Activated naive CD8-positive, alpha-beta T cell treated with anti-CD3 and anti-CD28 coated beads, Interleukin-2, amount 10 ng/mL, durations not matched to agents 7 days and 5 days (primary cell): Measurements from ENCODE around the gene CDCA4. TPM values are rescaled to one million over a fixed set of nuclear protein-coding genes. Genes with fewer than 3 reads are reported as not detected.

Experiments
- ATAC-seq: fragments of 150-1000 bp; cut with Tn5 transposase; one replicate; pipeline ENCODE4 v1.10.0; 2021; ENCODE audit warnings: low read depth, moderate library complexity
- POLR2A ChIA-PET: fragments of 350-600 bp; sonication (Branson Sonifier 250); formaldehyde crosslinking; loops from one replicate; lab custom pipeline; 2021; ENCODE audit warnings: antibody characterized with exemption; lab: Charles Lee
- DNase-seq: peaks from one replicate; pipeline ENCODE4 v3.0.0; 2021
- H3K27ac Mint-ChIP-seq: one replicate; pipeline ENCODE4 v1.8.0; 2022; ENCODE audit warnings: mild to moderate bottlenecking, mixed read lengths
- H3K27me3 Mint-ChIP-seq: one replicate; pipeline ENCODE4 v1.8.0; 2022; ENCODE audit warnings: mild to moderate bottlenecking, moderate library complexity, mixed read lengths
- H3K36me3 Mint-ChIP-seq: one replicate; pipeline ENCODE4 v1.8.0; 2021; ENCODE audit warnings: mild to moderate bottlenecking, mixed read lengths
- H3K4me1 Mint-ChIP-seq: one replicate; pipeline ENCODE4 v1.8.0; 2021; ENCODE audit warnings: mixed read lengths
- H3K4me3 Mint-ChIP-seq: one replicate; pipeline ENCODE4 v1.8.0; 2022; ENCODE audit warnings: mild to moderate bottlenecking, moderate library complexity, mixed read lengths
- H3K9me3 Mint-ChIP-seq: one replicate; pipeline ENCODE4 v1.8.0; 2021; ENCODE audit warnings: mixed read lengths
- total RNA-seq, 2 experiments: library from RNA; stranded (reverse); gene quantifications; one replicate each; pipeline ENCODE4 v1.2.3, GENCODE V29; 2021

Gene CDCA4
- total RNA-seq, 2 experiments from 2014 or later = 51.7 to 53.3 TPM

DNA sequence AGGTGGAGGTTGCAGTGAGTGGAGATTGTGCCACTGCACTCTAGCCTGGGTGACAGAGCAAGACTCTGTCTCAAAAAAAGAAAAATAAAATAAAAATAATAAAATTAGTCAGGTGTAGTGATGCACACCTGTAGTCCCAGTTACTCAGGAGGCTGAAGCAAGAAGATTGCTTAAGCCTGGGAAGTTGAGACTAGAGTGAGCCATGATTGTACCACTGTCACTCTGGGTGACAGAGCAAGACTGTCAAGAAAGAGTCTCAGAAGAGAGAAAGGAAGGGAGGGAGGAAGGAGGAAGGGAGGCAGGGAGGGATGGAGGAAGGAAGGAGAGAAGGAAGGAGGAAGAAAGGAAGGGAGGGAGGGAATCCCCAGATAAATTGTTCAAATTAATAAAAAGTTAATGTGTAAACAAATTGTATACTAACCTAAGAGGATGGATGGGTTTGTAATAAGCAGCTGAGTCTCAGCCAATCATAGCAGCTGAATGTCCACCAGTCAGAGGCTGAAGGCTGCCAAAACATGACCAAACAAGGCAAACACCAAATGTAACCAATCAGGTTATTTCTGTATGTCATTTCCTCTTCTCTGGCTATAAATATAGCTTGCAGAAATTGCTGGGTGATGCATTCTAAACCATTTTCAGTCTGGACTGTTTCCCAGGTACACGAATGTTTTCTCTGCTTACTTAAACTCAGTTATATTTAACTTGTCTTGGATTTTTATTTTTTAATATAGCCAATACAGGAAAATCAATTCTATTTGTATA, 6.1 kb upstream of the CDCA4 start:
- H3K9me3 Mint-ChIP-seq = peaks cover 1% of the 10 kb centered on the region
- peaks cover 6% of the 10 kb centered on the region for H3K4me1 Mint-ChIP-seq
- ATAC-seq (peak; percentile 38), DNase-seq (no peak)
- POLR2A ChIA-PET = no interaction called here
- no peaks in the 10 kb centered on the region for H3K27me3 Mint-ChIP-seq
- H3K36me3 Mint-ChIP-seq = peaks cover 2% of the 10 kb centered on the region
- H3K4me3 Mint-ChIP-seq = no peak overlapping the region
- no peak overlapping the region for H3K27ac Mint-ChIP-seq

DNA sequence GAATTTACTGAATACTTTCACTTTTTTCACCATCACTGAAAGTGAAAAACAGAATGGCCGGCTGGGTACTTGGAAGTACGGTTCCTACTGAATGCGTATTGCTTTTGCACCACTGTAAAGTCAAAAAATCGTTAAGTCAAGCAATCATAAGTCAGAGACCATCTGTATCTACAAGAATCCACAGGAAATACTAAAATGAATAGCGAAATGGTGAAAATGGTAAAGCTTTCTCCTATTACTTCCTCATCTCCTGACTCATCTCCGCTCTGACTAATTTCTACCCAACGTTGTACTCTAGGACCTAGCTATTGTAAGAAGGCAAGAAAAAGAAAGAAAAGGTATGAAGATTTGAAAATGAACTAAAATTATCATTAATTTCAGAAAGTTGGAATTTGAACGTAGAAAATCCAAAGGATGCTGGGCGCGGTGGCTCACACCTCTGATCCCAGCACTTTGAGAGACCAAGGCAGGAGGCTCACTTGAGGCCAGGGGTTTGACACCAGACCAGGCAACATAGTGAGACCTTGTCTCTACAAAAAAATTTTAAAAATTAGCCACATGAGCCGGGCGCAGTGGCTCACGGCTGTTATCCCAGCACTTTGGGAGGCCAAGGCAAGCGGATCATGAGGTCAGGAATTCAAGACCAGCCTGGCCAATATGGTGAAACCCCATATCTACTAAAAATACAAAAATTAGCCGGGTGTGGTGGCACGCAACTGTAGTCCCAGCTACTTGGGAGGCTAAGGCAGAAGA, 5.3 kb upstream of the CDCA4 start:
- ATAC-seq = no peak
- peaks cover 1% of the 10 kb centered on the region for H3K9me3 Mint-ChIP-seq
- no peaks in the 10 kb centered on the region for H3K27me3 Mint-ChIP-seq
- H3K4me3 Mint-ChIP-seq = no peak overlapping the region
- POLR2A ChIA-PET = no interaction called here
- peak overlapping the region; percentile 34 for H3K27ac Mint-ChIP-seq
- DNase-seq = no peak
- H3K36me3 Mint-ChIP-seq = peaks cover 2% of the 10 kb centered on the region
- H3K4me1 Mint-ChIP-seq = peaks cover 11% of the 10 kb centered on the region

DNA sequence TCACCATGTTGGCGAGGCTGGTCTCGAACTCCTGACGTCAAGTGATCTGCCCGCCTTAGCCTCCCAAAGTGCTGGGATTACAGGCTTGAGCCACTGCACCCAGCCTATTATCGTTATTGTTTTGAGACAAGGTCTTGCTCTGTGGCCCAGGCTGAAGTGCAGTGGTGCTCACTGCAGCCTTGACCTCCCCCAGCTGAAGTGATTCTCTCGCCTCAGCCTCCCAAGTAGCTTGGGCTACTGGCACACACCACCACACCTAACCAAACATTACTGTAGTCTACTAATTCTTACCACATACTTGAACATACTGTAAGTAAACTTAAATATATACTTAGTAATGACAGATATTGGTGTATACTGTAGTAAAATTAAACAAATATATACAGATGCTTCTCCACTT, 4.5 kb upstream of the CDCA4 start:
- peaks cover 1% of the 10 kb centered on the region for H3K9me3 Mint-ChIP-seq
- no peaks in the 10 kb centered on the region for H3K27me3 Mint-ChIP-seq
- DNase-seq (no peak), ATAC-seq (no peak)
- H3K4me3 Mint-ChIP-seq = no peak overlapping the region
- H3K4me1 Mint-ChIP-seq = peaks cover 11% of the 10 kb centered on the region
- H3K27ac Mint-ChIP-seq = no peak overlapping the region
- peaks cover 2% of the 10 kb centered on the region for H3K36me3 Mint-ChIP-seq
- POLR2A ChIA-PET = no interaction called here

DNA sequence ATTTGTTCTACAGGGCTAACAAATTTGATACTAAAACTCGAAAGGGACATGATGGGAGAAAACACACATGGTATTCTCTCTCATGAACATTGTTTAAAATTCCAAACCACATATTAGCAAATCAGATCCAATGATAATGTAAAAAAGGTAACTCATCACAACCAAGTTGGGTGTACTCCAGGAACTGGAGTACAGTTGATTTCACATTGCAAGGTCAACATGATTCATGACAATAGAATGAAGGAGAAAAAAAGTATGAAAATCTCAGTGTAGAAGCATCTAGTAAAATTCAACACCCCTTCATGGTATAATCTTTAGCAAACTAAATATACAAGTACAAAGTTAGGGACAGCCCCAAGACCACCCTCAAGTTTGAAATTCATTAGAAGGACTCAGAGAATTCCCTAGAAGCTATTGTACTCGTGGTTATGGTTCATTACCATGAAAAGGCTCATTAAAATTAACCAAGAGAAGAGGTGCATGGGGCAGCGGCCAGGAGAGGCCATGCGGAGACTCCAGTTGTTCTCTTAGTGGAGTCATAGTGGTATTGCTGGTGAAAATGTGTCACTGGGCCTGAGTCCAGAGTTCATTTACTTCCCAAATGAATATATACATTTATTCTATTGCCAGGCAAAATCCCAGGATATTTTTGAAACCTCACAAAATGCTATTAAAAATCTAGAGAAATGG, 3.1 kb upstream of the CDCA4 start:
- POLR2A ChIA-PET = no interaction called here
- H3K27ac Mint-ChIP-seq = no peak overlapping the region
- peaks cover 17% of the 10 kb centered on the region for H3K4me1 Mint-ChIP-seq
- no peak overlapping the region for H3K4me3 Mint-ChIP-seq
- peaks cover 14% of the 10 kb centered on the region for H3K36me3 Mint-ChIP-seq
- DNase-seq (no peak), ATAC-seq (no peak)
- no peaks in the 10 kb centered on the region for H3K27me3 Mint-ChIP-seq
- H3K9me3 Mint-ChIP-seq = peaks cover 1% of the 10 kb centered on the region

DNA sequence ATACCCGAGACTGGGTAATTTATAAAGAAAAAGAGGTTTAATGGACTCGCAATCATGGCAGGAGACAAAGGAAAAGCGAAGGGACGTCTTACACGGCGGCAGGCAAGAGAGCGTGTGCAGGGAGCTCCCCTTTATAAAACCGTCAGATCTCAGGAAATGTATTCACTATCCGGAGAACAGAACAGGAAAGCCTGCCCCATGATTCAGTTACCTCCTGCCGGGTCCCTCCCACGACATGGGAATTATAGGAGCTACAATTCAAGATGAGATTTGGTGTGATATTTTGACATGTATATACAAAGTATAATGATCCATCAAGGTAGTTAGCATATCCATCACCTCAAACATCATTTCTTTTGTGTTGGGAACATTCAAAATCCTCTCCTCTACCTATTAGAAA, 2.3 kb upstream of the CDCA4 start:
- POLR2A ChIA-PET = no interaction called here
- DNase-seq = no peak
- ATAC-seq = no peak

DNA sequence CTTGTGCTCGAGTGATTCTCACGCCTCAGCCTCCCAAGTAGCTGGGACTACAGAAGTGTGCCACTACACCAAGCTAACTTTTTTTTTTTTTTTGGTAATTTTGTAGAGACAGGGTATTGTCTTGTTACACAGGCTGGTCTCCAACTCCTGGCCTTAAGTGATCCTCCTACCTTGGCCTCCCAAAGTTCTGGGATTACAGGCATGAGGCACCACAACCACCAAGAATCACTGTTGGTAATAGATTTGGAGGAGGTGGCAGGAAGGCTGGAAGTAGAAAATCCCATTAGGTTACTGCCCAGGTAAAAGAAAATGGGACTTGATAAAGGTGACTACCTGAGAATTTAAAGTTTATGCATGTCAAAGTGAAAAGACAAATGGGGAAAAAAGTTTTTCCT, 1.4 kb upstream of the CDCA4 start:
- Mint-ChIP-seq H3K4me1 (peaks cover 25% of the 10 kb centered on the region), H3K9me3 (peaks cover 1% of the 10 kb centered on the region), H3K27me3 (no peaks in the 10 kb centered on the region), H3K36me3 (peaks cover 20% of the 10 kb centered on the region), H3K4me3 (peak overlapping the region; percentile 85), H3K27ac (no peak overlapping the region)
- no peak for ATAC-seq
- POLR2A ChIA-PET = interaction anchor here (0.7 to 1.9 kb wide), 4 partner anchors 9 to 290 kb away, joined by 3 to 7 read pairs (median 6); no protein-coding TSS in a partner anchor
- DNase-seq = no peak

More for the DNA sequence above, 2.3 kb upstream of the CDCA4 start:
- Mint-ChIP-seq H3K36me3 (peaks cover 17% of the 10 kb centered on the region), H3K4me3 (no peak overlapping the region), H3K27ac (no peak overlapping the region), H3K9me3 (peaks cover 1% of the 10 kb centered on the region), H3K27me3 (no peaks in the 10 kb centered on the region), H3K4me1 (peaks cover 21% of the 10 kb centered on the region)

DNA sequence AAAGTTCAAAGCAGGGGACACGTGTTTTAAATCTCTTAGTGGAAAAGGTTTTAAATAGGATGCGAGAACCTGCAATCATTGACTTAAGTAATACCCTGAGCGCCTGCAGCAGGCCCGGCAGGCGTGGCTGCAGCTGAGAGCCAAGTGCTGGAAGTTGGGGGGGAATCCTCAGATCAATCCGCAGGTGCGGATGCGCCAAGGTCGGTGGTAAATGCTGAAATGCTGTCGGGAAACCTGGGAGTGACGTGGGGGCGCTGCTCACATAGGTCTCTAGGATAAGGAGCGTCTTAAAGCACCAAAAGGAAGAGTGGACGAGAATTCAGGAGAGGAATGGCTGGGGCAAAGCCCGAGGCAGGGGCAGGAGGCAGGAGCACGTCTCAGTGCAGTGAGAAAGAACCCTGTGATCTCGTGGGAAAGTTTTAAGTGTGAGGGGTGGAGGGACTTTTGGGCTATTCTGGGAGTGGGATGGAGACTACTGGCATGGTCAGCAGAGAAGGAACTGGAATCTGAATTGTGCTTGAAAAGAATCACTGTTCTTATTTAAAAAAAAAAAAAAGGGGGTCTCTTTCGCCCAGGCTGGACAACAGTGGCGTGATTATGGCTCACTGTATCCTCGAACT, 883 bp upstream of the CDCA4 start:
- Mint-ChIP-seq H3K36me3 (peaks cover 19% of the 10 kb centered on the region), H3K27me3 (no peaks in the 10 kb centered on the region), H3K4me3 (peak overlapping the region; percentile 85), H3K27ac (peak overlapping the region; percentile 72), H3K4me1 (peaks cover 28% of the 10 kb centered on the region), H3K9me3 (peaks cover 1% of the 10 kb centered on the region)
- POLR2A ChIA-PET = interaction anchor here (0.7 to 3.7 kb wide), 12 partner anchors 10 to 468 kb away, joined by 3 to 24 read pairs (median 6); partner anchors contain the start of genes CLBA1 and GPR132
- ATAC-seq (no peak), DNase-seq (no peak)

DNA sequence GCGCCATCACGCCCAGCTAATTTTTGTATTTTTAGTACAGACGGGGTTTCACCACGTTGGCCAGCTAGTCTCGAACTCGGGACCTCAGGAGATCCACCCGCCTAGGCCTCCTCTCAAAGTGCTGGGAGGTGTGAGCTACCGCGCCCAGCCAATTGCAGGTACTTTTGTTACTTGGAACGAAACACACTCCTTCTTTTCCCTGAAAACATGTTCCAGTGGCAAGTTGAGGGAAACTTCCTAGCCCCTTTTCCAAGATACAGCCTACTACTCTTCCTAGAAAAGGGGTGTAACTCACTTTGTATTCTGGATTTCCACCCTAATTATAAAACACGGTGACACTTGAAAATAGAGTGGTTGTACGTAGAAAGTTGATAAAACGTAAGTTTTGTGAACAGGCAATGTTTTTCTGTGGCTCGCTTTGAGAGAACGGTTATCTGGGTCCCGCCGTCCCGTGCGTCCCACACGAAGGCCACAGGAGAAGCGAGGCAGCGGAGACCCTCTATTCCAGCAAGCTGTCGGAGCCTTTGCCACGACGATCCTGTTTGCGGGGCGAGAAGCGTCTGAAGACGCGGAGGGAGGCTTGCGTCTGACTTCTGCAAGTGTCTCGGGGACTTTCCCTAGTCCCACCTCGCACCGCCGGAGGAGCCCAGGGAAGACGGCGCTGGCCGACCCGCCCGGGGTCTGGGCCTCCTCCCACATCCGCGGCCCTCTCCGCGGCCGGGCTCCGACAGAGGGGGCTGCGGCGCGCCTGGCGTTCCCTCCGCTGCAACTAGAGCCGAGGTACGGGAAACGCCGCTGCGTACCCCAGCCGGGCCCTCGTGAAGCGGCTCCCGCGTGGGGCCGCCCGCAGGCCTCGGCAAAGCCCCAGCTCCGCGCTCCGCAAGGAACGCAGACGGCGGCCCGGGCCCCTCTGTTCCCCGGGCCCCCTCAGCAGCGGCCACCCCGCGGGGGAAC, 745 bp downstream of the CDCA4 start:
- H3K27me3 Mint-ChIP-seq = no peaks in the 10 kb centered on the region
- peaks cover 33% of the 10 kb centered on the region for H3K36me3 Mint-ChIP-seq
- H3K27ac Mint-ChIP-seq = peak overlapping the region; percentile 85
- peaks cover 40% of the 10 kb centered on the region for H3K4me1 Mint-ChIP-seq
- ATAC-seq = peak; percentile 17
- POLR2A ChIA-PET = interaction anchor here (0.6 to 3.7 kb wide), 19 partner anchors 13 to 470 kb away, joined by 3 to 24 read pairs (median 5); partner anchors contain the start of genes CLBA1, GPR132 and SIVA1
- H3K9me3 Mint-ChIP-seq = no peaks in the 10 kb centered on the region
- peak overlapping the region; percentile 93 for H3K4me3 Mint-ChIP-seq
- DNase-seq = peak; percentile 73

DNA sequence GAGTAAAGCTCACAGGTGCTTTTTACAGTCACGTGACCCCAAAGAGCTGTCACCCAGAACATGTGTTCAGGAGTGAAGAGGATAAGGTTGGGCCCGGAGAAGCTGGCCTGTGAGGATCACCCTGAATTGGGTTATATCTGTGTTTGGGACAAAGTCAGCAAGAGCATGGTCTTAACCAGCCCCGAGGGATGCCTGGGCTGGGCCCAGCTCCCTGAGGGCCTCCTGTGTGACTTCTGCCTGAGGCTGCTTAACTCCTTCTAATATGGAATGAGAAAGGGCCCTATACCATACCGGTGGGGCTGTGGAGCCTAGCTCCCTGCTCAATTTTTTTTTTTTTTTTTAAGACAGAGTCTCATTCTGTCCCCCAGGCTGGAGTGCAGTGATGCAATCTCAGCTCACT, 2.5 kb downstream of the CDCA4 start:
- Mint-ChIP-seq H3K4me3 (peak overlapping the region; percentile 93), H3K9me3 (no peaks in the 10 kb centered on the region), H3K4me1 (peaks cover 49% of the 10 kb centered on the region), H3K36me3 (peaks cover 34% of the 10 kb centered on the region), H3K27ac (no peak overlapping the region), H3K27me3 (no peaks in the 10 kb centered on the region)
- ATAC-seq (no peak), DNase-seq (no peak)
- POLR2A ChIA-PET = interaction anchor here (0.6 to 3.7 kb wide), 4 partner anchors 13 to 47 kb away, joined by 3 to 24 read pairs (median 4); partner anchors contain the start of gene GPR132

DNA sequence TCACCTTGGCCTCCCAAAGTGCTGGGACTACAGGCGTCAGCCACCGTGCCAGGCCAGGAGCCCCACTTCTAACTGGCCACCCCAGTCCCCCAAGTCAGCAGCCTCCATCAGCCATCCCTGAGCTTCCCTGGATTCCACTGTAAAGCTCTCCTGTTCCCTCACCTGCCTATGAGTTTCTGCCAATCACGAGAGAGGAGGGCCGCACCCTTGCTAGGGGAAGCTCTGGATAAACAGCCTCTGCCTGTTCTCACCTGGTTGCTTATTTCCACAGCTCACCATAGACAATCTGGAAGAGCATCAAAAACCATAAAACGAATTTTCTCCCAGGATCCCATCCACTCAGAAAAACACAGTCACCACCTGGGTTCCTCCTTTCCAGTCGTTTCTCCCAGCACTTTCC, 5.0 kb downstream of the CDCA4 start:
- ATAC-seq = no peak
- Mint-ChIP-seq H3K27ac (peak overlapping the region; percentile 74), H3K36me3 (peaks cover 41% of the 10 kb centered on the region), H3K4me3 (peak overlapping the region; percentile 38), H3K27me3 (no peaks in the 10 kb centered on the region), H3K4me1 (peaks cover 47% of the 10 kb centered on the region), H3K9me3 (no peaks in the 10 kb centered on the region)
- POLR2A ChIA-PET = interaction anchor here (1.4 kb wide), 1 partner anchor 30 kb away, joined by 3 read pairs; the partner anchor contains the start of gene CLBA1
- DNase-seq = no peak

DNA sequence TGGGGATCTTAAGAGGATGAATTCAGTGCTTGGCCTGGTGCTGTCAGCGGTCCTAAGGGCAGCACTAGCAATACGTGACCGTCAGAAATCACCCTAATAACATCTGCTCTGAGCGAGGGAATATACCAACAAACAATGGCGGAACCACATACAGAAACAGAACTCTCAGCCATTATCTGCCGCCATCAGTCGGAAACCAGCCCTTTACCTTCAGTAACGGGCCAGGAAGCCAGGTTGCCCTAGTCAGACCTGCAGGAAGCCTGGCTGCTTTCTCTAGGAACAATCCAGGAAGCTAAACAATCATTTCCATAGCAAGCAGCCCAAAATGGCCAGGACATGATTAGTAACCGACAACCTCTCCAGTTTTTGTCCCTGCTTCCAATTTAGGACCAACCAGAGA, 5.6 kb downstream of the CDCA4 start:
- Mint-ChIP-seq H3K4me3 (peak overlapping the region; percentile 38), H3K27me3 (no peaks in the 10 kb centered on the region), H3K9me3 (no peaks in the 10 kb centered on the region), H3K36me3 (peaks cover 41% of the 10 kb centered on the region), H3K4me1 (peaks cover 47% of the 10 kb centered on the region), H3K27ac (peak overlapping the region; percentile 74)
- POLR2A ChIA-PET = interaction anchor here (1.4 kb wide), 1 partner anchor 30 kb away, joined by 3 read pairs; the partner anchor contains the start of gene CLBA1
- no peak for ATAC-seq
- DNase-seq = no peak

DNA sequence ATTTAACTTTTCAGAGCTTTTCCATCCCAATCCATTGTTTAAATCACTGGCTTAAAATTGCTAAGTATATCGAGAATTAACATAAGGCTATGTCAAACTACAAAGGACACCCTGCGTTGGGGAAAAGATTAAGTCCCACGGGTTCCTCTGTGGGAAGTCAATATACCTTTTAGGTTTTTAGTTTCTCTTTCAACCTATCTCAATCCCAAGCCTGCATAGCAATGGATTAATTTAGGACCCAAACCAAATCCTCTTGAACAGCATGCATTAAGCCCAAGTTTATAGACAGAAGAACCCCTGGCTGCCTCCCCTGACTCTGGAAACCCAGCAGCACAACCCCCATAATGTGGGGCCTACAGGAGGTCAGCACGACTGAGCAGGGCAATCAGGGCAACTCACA, 6.3 kb downstream of the CDCA4 start:
- H3K4me1 Mint-ChIP-seq = peaks cover 45% of the 10 kb centered on the region
- no peak overlapping the region for H3K4me3 Mint-ChIP-seq
- H3K27ac Mint-ChIP-seq = peak overlapping the region; percentile 21
- no peaks in the 10 kb centered on the region for H3K9me3 Mint-ChIP-seq
- H3K36me3 Mint-ChIP-seq = peaks cover 35% of the 10 kb centered on the region
- POLR2A ChIA-PET = interaction anchor here (1.4 kb wide), 1 partner anchor 29 kb away, joined by 3 read pairs; the partner anchor contains the start of gene CLBA1
- DNase-seq (no peak), ATAC-seq (no peak)
- no peaks in the 10 kb centered on the region for H3K27me3 Mint-ChIP-seq
